BLaER1 (cell line): ENCODE results near the gene WWOX.

ENCODE experiments used
- H3K27ac ChIP-seq: shearing (Covaris generic); formaldehyde crosslinking; 2 replicates; pipeline ENCODE4 v1.8.1; 2022
- H3K27me3 ChIP-seq: shearing (Covaris generic); formaldehyde crosslinking; 2 replicates; pipeline ENCODE4 v1.8.1; 2022
- H3K36me3 ChIP-seq: shearing (Covaris generic); formaldehyde crosslinking; 2 replicates; pipeline ENCODE4 v1.8.1; 2022
- H3K4me1 ChIP-seq: shearing (Covaris generic); formaldehyde crosslinking; 2 replicates; pipeline ENCODE4 v1.8.1; 2022
- H3K4me2 ChIP-seq: shearing (Covaris generic); formaldehyde crosslinking; 2 replicates; pipeline ENCODE4 v1.8.1; 2022
- H3K4me3 ChIP-seq: shearing (Covaris generic); formaldehyde crosslinking; 2 replicates; pipeline ENCODE4 v1.8.1; 2022
- H3K9ac ChIP-seq: shearing (Covaris generic); formaldehyde crosslinking; 2 replicates; pipeline ENCODE4 v1.8.1; 2022
- H3K9me3 ChIP-seq: shearing (Covaris generic); formaldehyde crosslinking; 2 replicates; pipeline ENCODE4 v1.8.1; 2022
- H4K20me1 ChIP-seq: shearing (Covaris generic); formaldehyde crosslinking; 2 replicates; pipeline ENCODE4 v1.8.1; 2022
- Cebpa-rat ChIP-seq: shearing (Covaris generic); IDR thresholded peaks from 2 replicates; pipeline ENCODE4 v1.8.1; 2022

WWOX gene

DNA sequence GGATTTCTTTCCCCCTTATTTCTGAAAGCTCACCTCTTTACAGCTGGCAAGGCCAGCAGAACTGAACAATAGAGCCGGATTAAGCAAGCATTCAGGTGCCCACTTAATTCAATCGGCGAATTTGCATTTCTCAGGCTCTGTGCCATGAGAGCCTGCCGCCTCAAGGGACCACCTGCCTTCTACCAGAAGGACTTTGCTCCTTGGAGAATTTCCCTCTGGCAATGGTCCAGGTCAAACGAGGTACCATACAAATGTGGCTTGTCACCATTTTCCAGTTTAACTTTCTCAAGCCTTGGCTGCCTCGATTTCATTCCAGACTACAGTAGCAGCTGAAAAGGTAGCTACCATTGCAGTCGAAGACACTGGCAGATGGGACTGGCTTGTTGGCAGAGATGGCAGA is 967.1 kb downstream of the WWOX start:
- TF ChIP-seq Cebpa-rat = no peak
- Histone ChIP-seq H3K9ac (no peak overlapping the region), H3K4me2 (no peak overlapping the region), H3K4me1 (peaks cover 8% of the 10 kb centered on the region), H3K27ac (no peak overlapping the region), H3K27me3 (no peaks in the 10 kb centered on the region), H4K20me1 (no peaks in the 10 kb centered on the region), H3K4me3 (no peak overlapping the region), H3K9me3 (no peaks in the 10 kb centered on the region), H3K36me3 (no peaks in the 10 kb centered on the region)

DNA sequence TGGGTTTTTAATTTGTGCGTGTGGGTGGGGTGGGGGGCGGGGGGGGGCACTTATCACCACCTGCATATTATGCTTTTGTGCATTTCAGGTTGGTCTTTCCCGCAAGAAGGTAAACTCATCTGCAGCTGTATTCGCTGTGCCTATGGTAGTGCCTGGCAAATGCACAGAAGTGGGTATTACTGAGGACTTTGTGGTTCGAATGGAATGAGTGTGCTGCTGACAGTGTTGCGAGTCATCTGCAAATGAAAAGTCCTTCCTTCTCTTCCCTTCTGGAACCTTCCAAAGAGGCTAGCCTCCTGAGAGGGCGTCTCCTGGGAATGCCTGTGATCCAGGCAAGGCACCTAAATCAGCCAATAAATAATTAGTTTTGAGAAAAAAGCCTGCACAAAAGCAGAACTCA is 968.1 kb downstream of the WWOX start:
- no peak overlapping the region for H3K9ac ChIP-seq
- TF ChIP-seq Cebpa-rat = no peak
- no peak overlapping the region for H3K4me3 ChIP-seq
- H3K27me3 ChIP-seq = no peaks in the 10 kb centered on the region
- H4K20me1 ChIP-seq = no peaks in the 10 kb centered on the region
- no peak overlapping the region for H3K27ac ChIP-seq
- H3K36me3 ChIP-seq = no peaks in the 10 kb centered on the region
- H3K4me2 ChIP-seq = no peak overlapping the region
- peaks cover 10% of the 10 kb centered on the region for H3K4me1 ChIP-seq
- H3K9me3 ChIP-seq = no peaks in the 10 kb centered on the region

DNA sequence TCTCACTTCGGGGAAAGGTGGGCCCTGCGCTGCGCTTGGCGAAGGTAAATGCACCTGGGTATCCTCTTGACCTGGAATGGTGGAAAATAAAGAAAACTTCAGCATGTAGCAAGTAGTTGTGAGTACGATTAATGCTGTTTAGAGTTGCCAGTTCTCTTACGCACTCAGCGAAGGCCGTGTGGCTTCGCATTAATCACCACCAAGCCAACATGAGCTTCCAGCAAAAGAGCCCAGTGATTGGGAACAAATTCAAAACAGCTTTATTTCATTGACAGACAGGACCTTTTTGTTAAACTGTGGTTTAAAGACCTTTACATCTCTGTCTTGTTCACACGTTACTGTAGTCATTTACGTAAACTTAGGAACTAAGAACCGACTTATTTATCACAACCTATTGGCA is 969.7 kb downstream of the WWOX start:
- Histone ChIP-seq H3K4me3 (no peak overlapping the region), H3K4me2 (no peak overlapping the region), H3K36me3 (no peaks in the 10 kb centered on the region), H3K4me1 (peaks cover 10% of the 10 kb centered on the region), H3K27me3 (no peaks in the 10 kb centered on the region), H3K9me3 (no peaks in the 10 kb centered on the region), H3K27ac (no peak overlapping the region), H4K20me1 (no peaks in the 10 kb centered on the region), H3K9ac (no peak overlapping the region)
- TF ChIP-seq Cebpa-rat = no peak

DNA sequence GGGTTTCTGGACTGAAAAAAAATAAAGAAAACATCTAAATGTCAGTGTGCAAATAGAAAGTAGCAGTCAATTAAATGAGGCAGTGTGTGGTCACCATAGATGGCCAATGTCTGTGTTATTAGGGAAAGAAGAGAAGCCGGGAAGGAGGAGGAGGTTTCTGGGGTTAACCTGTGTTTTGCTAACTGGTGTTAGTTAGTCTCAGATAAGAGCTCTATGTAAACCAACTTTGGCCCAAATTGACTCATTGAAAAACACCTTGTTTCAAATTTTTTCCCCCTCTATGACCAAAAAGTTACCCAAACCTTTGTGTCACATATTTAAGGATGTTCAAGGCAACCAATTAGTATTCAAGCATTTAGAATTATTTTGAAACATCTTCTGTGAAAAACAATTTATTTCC is 970.2 kb downstream of the WWOX start:
- Histone ChIP-seq H3K4me1 (peaks cover 10% of the 10 kb centered on the region), H3K27ac (no peak overlapping the region)
- TF ChIP-seq Cebpa-rat = no peak

DNA sequence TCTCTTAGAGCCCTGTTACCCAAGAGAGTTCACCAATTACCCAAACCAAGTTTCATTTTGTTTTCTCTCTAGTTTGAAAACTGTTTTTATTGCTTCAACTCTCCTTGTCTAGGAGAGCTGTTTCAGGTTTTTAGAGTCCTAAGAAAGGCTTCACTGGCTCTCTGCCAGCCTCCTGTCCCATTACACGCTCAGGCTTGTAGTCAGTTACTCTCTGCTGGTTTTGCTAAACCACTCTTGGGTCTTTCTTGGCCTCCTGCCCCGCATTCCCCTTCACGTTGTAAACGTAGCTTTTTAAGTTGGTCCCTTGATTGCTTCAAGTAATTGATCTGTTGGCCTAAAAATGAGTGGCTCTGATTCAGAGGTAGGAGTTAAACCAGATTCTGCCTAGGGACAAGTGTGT is 972.0 kb downstream of the WWOX start:
- TF ChIP-seq Cebpa-rat = no peak
- Histone ChIP-seq H3K4me2 (peak overlapping the region; percentile 20; the same call in 1 of the 2 replicates), H3K4me1 (peaks cover 10% of the 10 kb centered on the region), H3K27me3 (no peaks in the 10 kb centered on the region), H3K27ac (no peak overlapping the region), H4K20me1 (no peaks in the 10 kb centered on the region), H3K4me3 (no peak overlapping the region), H3K9ac (no peak overlapping the region), H3K36me3 (no peaks in the 10 kb centered on the region), H3K9me3 (no peaks in the 10 kb centered on the region)

More for the DNA sequence above, 970.2 kb downstream of the WWOX start:
- no peaks in the 10 kb centered on the region for H3K27me3 ChIP-seq
- H3K36me3 ChIP-seq = no peaks in the 10 kb centered on the region
- H4K20me1 ChIP-seq = no peaks in the 10 kb centered on the region
- no peak overlapping the region for H3K9ac ChIP-seq
- no peak overlapping the region for H3K4me2 ChIP-seq
- H3K4me3 ChIP-seq = no peak overlapping the region
- H3K9me3 ChIP-seq = no peaks in the 10 kb centered on the region

DNA sequence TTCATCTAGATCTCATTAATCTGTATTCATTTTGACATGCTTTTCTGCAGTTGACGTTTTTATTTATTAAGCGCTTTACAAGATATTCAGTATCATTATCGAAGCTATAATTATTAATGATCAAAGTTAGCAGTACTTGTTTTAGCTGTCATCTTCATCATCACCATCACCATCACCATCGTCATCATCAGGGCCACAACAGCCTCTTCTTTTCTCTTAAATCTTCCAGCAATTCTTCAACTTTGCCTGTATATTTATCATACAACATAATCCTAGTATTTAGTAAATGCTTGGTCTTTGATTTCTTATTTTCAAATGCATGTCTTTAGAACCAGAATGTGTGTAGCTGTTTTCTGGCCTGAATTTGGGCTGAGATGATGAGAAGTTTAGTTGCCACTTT is 973.1 kb downstream of the WWOX start:
- no peak overlapping the region for H3K27ac ChIP-seq
- H3K4me2 ChIP-seq = no peak overlapping the region
- no peaks in the 10 kb centered on the region for H3K36me3 ChIP-seq
- peaks cover 12% of the 10 kb centered on the region for H3K4me1 ChIP-seq
- TF ChIP-seq Cebpa-rat = no peak
- H3K9me3 ChIP-seq = no peaks in the 10 kb centered on the region
- no peak overlapping the region for H3K4me3 ChIP-seq
- no peaks in the 10 kb centered on the region for H4K20me1 ChIP-seq
- no peaks in the 10 kb centered on the region for H3K27me3 ChIP-seq
- H3K9ac ChIP-seq = no peak overlapping the region

DNA sequence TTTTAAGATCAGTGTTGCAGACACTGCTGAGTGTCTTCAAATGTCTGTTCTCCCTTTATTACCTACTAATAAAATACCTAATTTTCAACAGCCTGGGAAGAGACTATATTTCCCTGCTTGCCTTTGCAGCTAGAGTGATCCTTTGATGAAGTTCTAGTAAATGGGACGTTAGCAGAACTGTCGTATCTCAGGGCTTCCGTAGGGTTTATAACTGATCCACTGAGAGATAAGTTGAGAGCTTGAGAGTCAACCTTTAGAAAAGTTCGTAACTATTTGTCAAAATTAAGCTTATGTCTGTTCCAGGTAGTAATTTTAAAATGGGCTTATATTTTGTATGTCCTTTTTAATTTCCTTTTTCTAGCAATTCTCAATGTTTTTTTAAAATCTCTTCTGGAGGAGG is 974.1 kb downstream of the WWOX start:
- H3K27ac ChIP-seq = no peak overlapping the region
- H4K20me1 ChIP-seq = no peaks in the 10 kb centered on the region
- no peaks in the 10 kb centered on the region for H3K36me3 ChIP-seq
- H3K9ac ChIP-seq = no peak overlapping the region
- H3K27me3 ChIP-seq = no peaks in the 10 kb centered on the region
- H3K4me2 ChIP-seq = no peak overlapping the region
- H3K4me3 ChIP-seq = no peak overlapping the region
- H3K9me3 ChIP-seq = no peaks in the 10 kb centered on the region
- H3K4me1 ChIP-seq = peaks cover 18% of the 10 kb centered on the region
- TF ChIP-seq Cebpa-rat = no peak

DNA sequence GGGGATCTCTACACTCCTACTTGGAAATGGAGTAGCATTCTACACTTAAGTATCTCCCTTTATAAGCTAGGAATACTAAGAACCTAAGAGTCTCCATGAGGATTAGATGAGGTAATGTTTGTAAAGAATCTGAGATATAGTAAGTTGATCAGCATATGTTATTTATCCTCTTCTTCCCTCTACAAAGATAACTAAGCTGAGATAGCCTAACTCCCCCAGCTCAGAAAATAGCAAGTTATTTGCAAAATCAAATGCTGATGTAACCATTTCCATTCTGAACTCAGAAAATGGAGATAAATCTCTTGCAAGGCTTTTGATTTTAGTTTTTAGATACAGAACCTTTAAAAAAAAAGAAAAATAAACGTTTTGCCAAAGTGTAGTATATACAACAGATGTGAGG is 975.1 kb downstream of the WWOX start:
- H3K36me3 ChIP-seq = no peaks in the 10 kb centered on the region
- no peak overlapping the region for H3K4me2 ChIP-seq
- H3K4me1 ChIP-seq = peaks cover 18% of the 10 kb centered on the region
- H3K4me3 ChIP-seq = no peak overlapping the region
- no peaks in the 10 kb centered on the region for H3K9me3 ChIP-seq
- no peaks in the 10 kb centered on the region for H3K27me3 ChIP-seq
- TF ChIP-seq Cebpa-rat = no peak
- H4K20me1 ChIP-seq = no peaks in the 10 kb centered on the region
- H3K9ac ChIP-seq = no peak overlapping the region
- H3K27ac ChIP-seq = no peak overlapping the region

DNA sequence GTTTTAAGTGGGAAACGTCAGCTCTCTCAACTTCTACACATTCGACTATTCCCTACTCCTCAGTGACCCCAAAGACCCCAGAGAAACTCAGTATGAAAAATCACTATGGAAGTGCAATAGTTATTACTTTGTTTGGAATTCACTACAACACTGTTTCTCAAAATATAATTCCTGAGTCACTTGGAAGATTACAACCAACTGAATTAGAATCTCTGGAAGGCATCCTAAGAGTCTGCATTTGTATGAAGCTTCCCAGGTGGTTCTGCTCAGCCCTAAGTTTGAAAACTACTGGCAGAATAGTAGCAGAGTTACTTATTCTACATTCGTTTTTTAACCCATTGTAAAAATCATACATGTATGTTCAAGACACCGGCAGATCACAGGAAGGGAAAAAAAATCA is 975.5 kb downstream of the WWOX start:
- H4K20me1 ChIP-seq = no peaks in the 10 kb centered on the region
- no peak for TF ChIP-seq Cebpa-rat

DNA sequence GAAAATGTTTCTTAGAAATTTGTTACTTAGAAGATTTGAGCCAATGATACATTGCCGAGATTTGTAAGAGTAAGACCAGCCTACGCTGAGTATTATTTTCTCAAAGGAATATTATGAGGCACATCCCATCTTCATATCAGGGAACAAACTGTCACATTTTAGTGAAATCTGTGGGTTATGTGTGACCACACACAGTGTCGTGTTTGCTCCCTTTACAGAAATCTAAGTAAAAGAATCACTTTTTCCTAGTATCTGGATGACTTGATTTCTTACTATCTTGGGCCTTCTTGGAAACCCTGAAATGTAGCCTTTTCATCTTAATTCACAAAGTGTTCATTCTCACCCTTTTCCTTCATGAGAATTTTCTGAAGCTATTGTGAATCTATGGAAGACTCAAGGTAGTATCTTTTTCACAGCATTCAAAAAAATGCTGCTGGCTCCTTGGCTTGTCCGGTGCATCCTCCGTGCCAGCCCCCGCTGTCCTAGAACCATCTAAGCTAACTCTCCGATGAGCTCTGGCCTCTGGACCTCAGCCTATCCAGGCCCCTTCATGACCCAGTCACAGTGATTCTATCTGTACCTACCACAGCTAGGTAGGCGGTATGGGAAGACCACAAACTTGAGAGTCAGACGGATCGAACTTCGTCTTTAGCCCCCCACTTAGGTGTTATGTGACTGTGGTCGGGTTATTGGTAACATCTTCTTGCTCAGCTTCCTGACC is 976.8 kb downstream of the WWOX start:
- Histone ChIP-seq H3K4me1 (peaks cover 18% of the 10 kb centered on the region), H3K27ac (no peak overlapping the region), H3K4me2 (no peak overlapping the region), H3K4me3 (no peak overlapping the region), H4K20me1 (no peaks in the 10 kb centered on the region), H3K27me3 (no peaks in the 10 kb centered on the region), H3K9ac (no peak overlapping the region), H3K36me3 (no peaks in the 10 kb centered on the region), H3K9me3 (no peaks in the 10 kb centered on the region)
- TF ChIP-seq Cebpa-rat = no peak

More for the DNA sequence above, 975.5 kb downstream of the WWOX start:
- Histone ChIP-seq H3K27ac (no peak overlapping the region), H3K27me3 (no peaks in the 10 kb centered on the region), H3K4me3 (no peak overlapping the region), H3K9ac (no peak overlapping the region), H3K36me3 (no peaks in the 10 kb centered on the region), H3K4me2 (no peak overlapping the region), H3K4me1 (peaks cover 18% of the 10 kb centered on the region), H3K9me3 (no peaks in the 10 kb centered on the region)

DNA sequence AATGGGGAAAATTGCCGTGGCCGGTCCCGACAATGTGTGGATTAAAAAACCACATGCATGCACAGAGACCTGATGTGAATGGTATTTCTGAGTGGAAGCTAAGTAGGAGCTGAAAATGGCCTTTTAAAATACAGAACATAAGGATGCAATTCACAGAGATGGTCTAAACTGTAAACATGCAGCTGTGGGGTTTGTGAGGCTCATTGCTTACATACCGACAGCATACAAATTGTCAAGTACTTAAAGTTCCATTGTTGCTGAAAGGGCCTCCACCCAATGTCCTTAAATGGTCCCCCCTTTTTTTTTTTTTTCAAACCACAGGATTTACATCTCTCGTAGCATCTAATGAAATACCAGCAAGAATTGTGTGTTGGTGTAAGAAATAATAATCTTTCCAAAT is 977.9 kb downstream of the WWOX start:
- no peaks in the 10 kb centered on the region for H4K20me1 ChIP-seq
- peak overlapping the region; percentile 34 for H3K4me2 ChIP-seq
- H3K9me3 ChIP-seq = no peaks in the 10 kb centered on the region
- no peak for TF ChIP-seq Cebpa-rat
- H3K27ac ChIP-seq = no peak overlapping the region
- no peak overlapping the region for H3K9ac ChIP-seq
- H3K4me3 ChIP-seq = no peak overlapping the region
- no peaks in the 10 kb centered on the region for H3K36me3 ChIP-seq
- H3K4me1 ChIP-seq = peaks cover 19% of the 10 kb centered on the region
- no peaks in the 10 kb centered on the region for H3K27me3 ChIP-seq
